ENCODE data around the gene PLXNA4.

DNA sequence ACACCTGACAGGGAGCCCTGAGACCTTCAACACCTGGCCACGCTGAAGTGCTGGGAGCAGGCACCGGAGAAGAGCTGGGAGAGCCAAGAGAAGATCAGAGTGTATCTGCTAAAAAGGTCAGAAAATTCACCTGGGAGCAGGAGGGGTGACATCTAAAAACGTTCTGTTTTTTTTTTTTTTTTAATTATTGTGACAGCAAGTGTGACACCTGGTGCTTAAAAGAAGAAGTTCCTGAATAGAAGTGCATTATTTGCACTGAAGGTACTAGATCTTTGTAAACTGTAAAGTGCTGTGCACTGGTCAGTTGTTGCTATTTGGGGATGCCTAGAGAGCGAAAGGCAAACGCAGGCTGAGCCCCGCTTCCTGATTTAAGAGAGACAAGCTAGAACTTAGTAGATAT, 422.0 kb downstream of the PLXNA4 start:
- TF ChIP-seq, protein P1, sequence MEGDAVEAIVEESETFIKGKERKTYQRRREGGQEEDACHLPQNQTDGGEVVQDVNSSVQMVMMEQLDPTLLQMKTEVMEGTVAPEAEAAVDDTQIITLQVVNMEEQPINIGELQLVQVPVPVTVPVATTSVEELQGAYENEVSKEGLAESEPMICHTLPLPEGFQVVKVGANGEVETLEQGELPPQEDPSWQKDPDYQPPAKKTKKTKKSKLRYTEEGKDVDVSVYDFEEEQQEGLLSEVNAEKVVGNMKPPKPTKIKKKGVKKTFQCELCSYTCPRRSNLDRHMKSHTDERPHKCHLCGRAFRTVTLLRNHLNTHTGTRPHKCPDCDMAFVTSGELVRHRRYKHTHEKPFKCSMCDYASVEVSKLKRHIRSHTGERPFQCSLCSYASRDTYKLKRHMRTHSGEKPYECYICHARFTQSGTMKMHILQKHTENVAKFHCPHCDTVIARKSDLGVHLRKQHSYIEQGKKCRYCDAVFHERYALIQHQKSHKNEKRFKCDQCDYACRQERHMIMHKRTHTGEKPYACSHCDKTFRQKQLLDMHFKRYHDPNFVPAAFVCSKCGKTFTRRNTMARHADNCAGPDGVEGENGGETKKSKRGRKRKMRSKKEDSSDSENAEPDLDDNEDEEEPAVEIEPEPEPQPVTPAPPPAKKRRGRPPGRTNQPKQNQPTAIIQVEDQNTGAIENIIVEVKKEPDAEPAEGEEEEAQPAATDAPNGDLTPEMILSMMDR (conservative IDR thresholded peaks at IDR 0.05), result peak; percentile 62
- no peak for TF ChIP-seq EZH2 (IDR thresholded peaks at IDR 0.05; ENCODE audit: low read depth)

All from PC-9 (cell line).